Measurements from ENCODE around the gene JAKMIP1. TPM values are rescaled to one million over a fixed set of nuclear protein-coding genes. Genes with fewer than 3 reads are reported as not detected.

Gene JAKMIP1
- polyA plus RNA-seq, 1 donor from 2014 or later, result 15.3 TPM

GRCh38 chr4:6137027-6137746 is 63.2 kb downstream of the JAKMIP1 start:
- no peaks in the 10 kb centered on the region for H4K20me1 ChIP-seq (ENCODE audit: insufficient read depth)
- H3K4me2 ChIP-seq (ENCODE audit: low read length), result no peak overlapping the region
- no peaks in the 10 kb centered on the region for H3K79me2 ChIP-seq (replicated peaks; ENCODE audit: insufficient read depth, low read length)
- H3K9ac ChIP-seq (ENCODE audit: low read length), result no peak overlapping the region
- H3K4me3 ChIP-seq (ENCODE audit: low read length), result no peak overlapping the region
- H3K9me3 ChIP-seq (ENCODE audit: low read length), result no peaks in the 10 kb centered on the region
- H3K27ac ChIP-seq (ENCODE audit: low read length), result no peak overlapping the region
- no peaks in the 10 kb centered on the region for H3F3A ChIP-seq (ENCODE audit: insufficient read depth, low read length, poor library complexity, severe bottlenecking)
- H3K27me3 ChIP-seq (ENCODE audit: insufficient read depth, low read depth, low read length), result no peaks in the 10 kb centered on the region
- H2AFZ ChIP-seq (ENCODE audit: low read depth, low read length), result no peak overlapping the region
- TF ChIP-seq RAD21 (conservative IDR thresholded peaks at IDR 0.05) (no peak), CTCF (IDR thresholded peaks at IDR 0.05; ENCODE audit: poor library complexity, severe bottlenecking) (no peak), MXI1 (conservative IDR thresholded peaks at IDR 0.05; ENCODE audit: poor library complexity, severe bottlenecking) (no peak), EZH2 (IDR thresholded peaks at IDR 0.05; ENCODE audit: borderline replicate concordance, insufficient read depth, low read length, poor library complexity, severe bottlenecking) (no peak), POLR2AphosphoS5 (IDR thresholded peaks at IDR 0.05) (no peak), TAF1 (IDR thresholded peaks at IDR 0.05; ENCODE audit: low read depth) (no peak), EP300 (conservative IDR thresholded peaks at IDR 0.05; ENCODE audit: poor library complexity, severe bottlenecking) (no peak), SMC3 (conservative IDR thresholded peaks at IDR 0.05; ENCODE audit: poor library complexity) (no peak)
- TF ChIP-seq, protein P1, sequence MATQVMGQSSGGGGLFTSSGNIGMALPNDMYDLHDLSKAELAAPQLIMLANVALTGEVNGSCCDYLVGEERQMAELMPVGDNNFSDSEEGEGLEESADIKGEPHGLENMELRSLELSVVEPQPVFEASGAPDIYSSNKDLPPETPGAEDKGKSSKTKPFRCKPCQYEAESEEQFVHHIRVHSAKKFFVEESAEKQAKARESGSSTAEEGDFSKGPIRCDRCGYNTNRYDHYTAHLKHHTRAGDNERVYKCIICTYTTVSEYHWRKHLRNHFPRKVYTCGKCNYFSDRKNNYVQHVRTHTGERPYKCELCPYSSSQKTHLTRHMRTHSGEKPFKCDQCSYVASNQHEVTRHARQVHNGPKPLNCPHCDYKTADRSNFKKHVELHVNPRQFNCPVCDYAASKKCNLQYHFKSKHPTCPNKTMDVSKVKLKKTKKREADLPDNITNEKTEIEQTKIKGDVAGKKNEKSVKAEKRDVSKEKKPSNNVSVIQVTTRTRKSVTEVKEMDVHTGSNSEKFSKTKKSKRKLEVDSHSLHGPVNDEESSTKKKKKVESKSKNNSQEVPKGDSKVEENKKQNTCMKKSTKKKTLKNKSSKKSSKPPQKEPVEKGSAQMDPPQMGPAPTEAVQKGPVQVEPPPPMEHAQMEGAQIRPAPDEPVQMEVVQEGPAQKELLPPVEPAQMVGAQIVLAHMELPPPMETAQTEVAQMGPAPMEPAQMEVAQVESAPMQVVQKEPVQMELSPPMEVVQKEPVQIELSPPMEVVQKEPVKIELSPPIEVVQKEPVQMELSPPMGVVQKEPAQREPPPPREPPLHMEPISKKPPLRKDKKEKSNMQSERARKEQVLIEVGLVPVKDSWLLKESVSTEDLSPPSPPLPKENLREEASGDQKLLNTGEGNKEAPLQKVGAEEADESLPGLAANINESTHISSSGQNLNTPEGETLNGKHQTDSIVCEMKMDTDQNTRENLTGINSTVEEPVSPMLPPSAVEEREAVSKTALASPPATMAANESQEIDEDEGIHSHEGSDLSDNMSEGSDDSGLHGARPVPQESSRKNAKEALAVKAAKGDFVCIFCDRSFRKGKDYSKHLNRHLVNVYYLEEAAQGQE (IDR thresholded peaks at IDR 0.05; ENCODE audit: borderline replicate concordance), result no peak
- no peaks in the 10 kb centered on the region for H3K9me2 ChIP-seq (ENCODE audit: insufficient read depth, low read length)
- no peaks in the 10 kb centered on the region for H3K36me3 ChIP-seq (ENCODE audit: insufficient read depth, low read length)

- no peak overlapping the region for H3K27ac ChIP-seq (ENCODE audit: low read length)
- H3K27me3 ChIP-seq (ENCODE audit: insufficient read depth, low read depth, low read length), result no peaks in the 10 kb centered on the region
- H3K9me3 ChIP-seq (ENCODE audit: low read length), result no peaks in the 10 kb centered on the region
- H2AFZ ChIP-seq (ENCODE audit: low read depth, low read length), result no peak overlapping the region
- H4K20me1 ChIP-seq (ENCODE audit: insufficient read depth), result no peaks in the 10 kb centered on the region
- no peak overlapping the region for H3K9ac ChIP-seq (ENCODE audit: low read length)
- H3K36me3 ChIP-seq (ENCODE audit: insufficient read depth, low read length), result no peaks in the 10 kb centered on the region
- H3K4me3 ChIP-seq (ENCODE audit: low read length), result no peak overlapping the region
- TF ChIP-seq, protein P1 (IDR thresholded peaks at IDR 0.05; ENCODE audit: borderline replicate concordance), result no peak
- TF ChIP-seq TAF1 (IDR thresholded peaks at IDR 0.05; ENCODE audit: low read depth) (no peak), EP300 (conservative IDR thresholded peaks at IDR 0.05; ENCODE audit: poor library complexity, severe bottlenecking) (no peak), RAD21 (conservative IDR thresholded peaks at IDR 0.05) (no peak), CTCF (IDR thresholded peaks at IDR 0.05; ENCODE audit: poor library complexity, severe bottlenecking) (no peak), EZH2 (IDR thresholded peaks at IDR 0.05; ENCODE audit: borderline replicate concordance, insufficient read depth, low read length, poor library complexity, severe bottlenecking) (no peak), MXI1 (conservative IDR thresholded peaks at IDR 0.05; ENCODE audit: poor library complexity, severe bottlenecking) (no peak), POLR2AphosphoS5 (IDR thresholded peaks at IDR 0.05) (no peak), SMC3 (conservative IDR thresholded peaks at IDR 0.05; ENCODE audit: poor library complexity) (no peak)
- no peaks in the 10 kb centered on the region for H3F3A ChIP-seq (ENCODE audit: insufficient read depth, low read length, poor library complexity, severe bottlenecking)
- H3K4me2 ChIP-seq (ENCODE audit: low read length), result no peak overlapping the region
- no peaks in the 10 kb centered on the region for H3K79me2 ChIP-seq (replicated peaks; ENCODE audit: insufficient read depth, low read length)
- H3K9me2 ChIP-seq (ENCODE audit: insufficient read depth, low read length), result no peaks in the 10 kb centered on the region
Measured at GRCh38 chr4:6134612-6135220, 65.6 kb downstream of the JAKMIP1 start.

All from neural cell (in vitro differentiated cells).